Fibroblast of skin of right quadriceps (primary cell): ENCODE results near the gene AHI1.
"Not testable (repeated sequence)": the region's sequence is repeated elsewhere in the genome, so short reads cannot be mapped to it uniquely, and the experiment has no call there.

Experiments used
- DNase-seq: peaks from one replicate; pipeline ENCODE4 v3.0.0-alpha.2; 2013

Gene AHI1

DNA sequence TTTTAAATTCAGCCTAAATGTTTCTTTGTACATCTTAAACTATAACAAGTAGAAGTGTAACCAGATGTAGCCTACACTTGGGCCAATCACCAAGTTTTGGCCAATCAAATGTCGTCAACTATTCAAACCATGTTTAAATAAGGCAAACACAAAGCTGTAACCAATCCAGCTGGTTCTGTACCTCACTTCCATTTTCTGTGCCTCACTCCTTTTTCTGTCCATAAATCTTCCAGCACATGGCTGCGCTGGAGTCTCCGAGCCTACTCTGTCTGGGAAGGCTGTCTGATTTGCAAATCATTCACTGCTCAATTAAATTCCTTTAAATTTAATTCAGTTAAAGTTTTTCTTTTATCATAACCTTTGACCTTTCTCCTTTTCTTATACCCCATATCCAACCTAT is 7.7 kb upstream of the AHI1 start:
- no peak for DNase-seq

DNA sequence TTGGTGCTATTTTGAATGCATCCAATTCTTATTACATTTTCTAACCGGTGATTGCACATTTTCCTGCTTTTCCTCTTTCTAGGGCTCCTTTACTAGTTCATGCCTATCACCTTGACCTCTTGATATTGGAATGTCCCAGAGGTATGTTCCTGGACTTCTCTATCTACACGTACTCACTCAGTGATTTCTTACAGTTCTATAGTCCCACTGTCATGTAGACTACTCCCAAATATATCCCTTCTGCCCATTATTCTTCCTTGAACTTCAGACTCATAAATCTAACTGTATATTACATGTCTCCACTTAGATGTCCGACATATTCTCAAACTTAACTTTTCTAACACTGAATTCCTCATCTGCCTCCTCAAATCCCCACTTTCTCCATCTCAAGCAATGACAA is 7.2 kb upstream of the AHI1 start:
- no peak for DNase-seq

DNA sequence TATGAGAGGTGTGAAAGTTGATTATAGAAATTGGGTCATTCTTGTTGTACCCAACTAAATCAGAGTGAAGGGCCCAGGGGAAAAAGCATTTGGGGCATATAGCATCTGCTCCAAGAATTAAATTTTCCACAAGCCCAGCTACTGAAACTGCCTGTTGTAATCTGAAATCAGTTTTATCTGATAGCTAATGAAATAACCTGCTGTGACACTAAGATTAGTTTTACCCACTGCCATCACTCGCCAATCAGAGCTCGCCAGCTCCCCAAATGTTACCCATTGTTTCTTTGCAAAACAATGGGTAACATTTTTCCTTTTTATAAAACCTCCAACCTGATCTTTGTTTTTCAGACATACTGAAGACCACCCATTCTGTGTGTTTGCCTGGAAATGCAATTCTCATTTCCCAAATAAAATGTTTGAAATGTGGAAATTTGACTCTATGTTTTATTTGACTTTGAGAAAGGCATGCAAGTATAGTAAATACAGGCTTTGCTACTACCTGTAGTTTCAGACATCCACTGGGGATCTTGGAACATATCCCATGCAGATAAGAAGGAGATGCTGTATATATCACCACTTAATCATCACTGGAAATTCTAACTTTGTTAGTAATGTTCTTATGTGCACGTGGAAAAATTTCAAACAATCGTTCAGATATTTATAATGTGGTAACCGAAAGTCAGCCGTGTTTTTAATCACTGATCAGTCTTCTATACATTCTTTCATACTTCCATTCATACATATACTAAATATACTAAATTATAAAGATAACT is 6.3 kb upstream of the AHI1 start:
- no peak for DNase-seq

DNA sequence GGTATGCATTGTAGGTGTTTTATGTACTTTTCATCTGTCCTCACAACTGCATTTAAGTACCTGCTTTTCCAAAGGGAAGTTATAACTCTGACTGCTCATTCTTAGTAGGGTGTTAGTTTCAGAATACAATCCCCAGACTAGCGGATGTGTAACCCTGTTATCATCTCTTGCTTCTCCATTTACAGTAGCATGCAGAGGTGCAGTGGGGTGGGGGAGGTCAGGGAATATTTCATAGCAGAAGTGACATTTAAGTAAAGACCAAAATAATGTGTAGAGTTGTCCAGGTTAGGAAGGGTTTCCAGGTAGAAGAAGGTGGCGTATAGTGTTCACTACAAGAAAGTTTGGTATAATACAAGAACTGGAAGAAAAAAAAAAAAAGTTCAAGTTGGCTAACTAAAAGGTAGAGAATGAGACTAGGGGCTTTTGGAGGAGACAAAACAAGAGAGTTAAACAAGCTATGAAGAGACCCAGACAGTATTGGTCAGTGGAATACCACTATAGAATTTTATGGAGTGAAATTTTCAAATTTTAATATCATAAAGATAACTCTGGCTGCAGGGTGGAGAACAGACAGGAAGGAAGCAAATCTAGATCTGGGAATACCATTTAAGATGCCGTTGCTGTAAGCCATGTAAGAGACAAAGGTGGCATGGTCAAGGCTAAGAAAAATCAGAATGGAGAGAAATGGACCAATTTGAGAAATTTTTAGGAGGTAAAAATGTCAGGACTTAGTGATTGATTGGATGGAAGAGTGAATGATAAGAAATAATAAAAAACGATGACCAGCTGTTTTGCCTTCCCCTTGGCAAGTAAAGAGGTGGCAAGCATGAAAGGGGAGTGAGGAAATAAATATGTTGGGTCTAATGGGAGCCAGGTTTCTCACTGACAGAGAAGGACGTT is 2.2 kb upstream of the AHI1 start:
- DNase-seq = no peak

DNA sequence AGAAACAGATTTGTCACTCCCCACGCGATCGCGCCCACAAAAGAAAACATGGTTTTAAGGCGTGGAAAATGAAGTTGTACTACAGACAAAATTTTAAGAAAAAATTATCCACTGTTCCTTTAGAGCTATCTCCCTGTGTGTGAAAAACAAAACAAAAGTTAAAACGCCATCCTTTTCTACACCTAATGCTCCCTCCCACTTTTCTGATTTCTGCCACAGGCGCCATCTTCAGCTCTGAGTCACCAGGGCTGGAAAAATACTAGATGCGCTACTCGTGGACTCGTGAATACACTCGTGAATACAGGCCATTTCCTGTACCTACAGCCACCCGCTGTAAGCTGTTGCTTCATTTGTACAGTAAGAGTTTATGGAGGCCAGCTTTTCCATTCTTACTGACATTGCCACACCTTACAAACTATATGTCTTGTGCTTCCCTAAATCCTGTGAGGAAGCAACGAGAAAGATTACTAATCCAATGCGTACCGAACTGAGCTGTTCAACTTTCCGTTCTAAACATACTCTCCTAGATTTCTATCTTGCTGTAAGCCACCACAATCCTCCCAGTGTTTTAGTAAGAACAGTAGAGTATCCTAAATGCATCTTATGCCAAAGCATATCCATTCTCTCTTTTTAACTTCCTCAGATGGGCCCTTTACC is 773 bp upstream of the AHI1 start:
- peak; percentile 86 for DNase-seq

DNA sequence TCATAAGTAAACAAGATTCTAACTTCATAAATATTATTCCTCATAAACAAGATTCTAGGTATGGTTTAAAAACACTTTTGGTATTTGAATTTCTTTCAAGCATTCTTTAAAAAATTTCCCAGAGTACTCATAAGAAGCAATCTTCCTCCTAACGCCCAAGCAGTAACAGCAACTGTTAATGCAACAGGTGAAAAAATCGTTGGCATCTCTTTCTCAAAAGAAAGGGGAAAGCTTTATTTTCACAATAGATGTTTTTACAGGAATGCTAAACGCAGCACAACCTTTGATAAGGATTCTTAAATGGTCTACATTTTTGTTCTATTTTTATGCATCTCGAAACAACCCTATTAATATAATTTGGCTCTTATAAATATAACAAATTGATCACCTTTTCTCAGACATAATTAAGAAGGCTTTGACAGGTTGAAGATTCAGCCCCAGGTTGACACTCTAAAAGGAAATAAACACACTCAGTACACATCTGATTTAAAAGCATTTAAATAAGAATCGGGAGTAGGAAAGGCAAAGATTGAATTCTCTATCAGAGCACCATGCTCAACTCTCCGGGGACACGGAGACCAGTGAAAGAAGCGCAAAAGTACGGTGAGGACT is 634 bp downstream of the AHI1 start:
- DNase-seq = no peak

DNA sequence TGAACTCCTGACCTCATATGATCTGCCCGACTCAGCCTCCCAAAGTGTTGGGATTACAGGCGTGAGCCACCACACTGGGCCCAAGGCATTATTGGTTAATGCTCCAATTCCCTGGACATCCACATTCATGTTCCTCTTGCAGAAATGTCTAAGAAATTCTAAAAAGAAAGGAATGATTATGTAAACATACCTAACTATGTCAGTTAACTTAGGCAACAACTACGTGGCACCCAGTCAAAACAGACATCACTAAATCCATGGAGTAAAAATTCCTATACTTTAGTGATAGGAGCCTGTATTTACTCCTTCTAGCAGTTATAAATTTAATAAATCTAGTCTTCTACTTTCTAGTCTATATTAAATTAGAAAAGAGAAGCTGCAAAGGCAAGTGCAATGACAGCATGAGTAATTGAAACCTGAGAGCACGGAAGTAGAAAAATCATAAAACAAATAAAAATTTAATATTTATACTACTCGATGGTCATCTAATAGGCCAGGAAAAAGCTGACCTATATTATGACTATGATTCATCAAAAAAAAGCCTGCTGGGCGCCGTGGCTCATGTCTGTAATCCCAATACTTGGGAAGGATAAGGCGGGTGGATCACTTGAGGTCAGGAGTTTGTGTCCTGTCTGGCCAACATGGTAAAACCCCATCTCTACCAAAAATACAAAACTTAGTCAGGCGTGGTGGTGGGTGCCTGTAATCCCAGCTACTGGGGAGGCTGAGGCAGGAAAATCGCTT is 4.2 kb downstream of the AHI1 start:
- no peak for DNase-seq

DNA sequence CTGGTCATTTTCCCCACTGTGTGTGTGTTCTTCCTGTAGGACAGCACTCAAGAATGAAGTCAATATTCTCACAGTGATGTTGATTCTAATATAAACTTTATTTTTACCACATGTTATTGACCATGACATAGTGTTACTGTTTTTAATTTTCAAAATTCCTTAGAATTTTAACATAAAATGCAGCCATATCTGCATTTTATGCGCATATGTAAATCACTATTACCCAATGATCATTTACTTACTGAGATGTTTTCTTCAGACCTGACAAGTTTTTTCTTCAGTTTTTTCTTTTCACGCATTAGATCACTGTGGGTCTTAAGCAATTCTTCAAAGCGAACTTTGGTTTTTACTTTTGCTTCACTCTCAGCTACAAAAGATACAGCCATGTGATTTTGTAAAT is 7.2 kb downstream of the AHI1 start:
- DNase-seq = no peak

DNA sequence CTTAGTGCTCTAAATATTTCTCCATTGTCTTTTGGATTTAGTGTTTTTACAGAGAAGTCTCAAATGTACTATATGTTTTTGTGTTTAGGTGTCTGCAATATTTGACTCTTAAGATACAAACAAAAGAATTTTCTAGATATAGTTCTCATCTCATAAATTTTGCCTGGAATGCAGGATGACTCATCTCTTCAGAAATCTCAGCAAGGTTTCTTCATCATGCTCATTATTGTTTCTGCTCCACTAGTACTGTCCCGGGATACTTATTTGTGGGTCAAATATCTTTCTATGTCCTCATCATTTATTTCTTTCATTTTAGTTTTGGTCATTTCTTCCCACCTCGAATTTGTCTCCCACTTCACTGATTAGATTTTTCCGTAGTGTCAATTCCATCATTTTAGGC is 9.5 kb downstream of the AHI1 start:
- DNase-seq = peak; percentile 71

DNA sequence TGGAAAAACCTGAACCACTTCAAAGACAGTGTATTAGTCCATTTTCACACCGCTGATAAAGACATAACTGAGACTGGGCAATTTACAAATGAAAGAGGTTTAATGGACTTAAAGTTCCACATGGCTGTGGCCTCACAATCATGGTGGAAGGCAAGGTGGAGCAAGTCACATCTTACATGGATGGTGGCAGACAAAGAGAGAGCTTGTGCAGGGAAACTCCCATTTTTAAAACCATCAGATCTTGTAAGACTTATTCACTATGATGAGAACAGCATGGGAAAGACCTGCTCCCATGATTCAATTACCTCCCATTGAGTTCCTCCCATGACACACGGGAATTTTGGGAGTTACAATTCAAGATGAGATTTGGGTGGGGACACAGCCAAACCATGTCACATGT is 13.6 kb downstream of the AHI1 start:
- DNase-seq = not testable (repeated sequence)

DNA sequence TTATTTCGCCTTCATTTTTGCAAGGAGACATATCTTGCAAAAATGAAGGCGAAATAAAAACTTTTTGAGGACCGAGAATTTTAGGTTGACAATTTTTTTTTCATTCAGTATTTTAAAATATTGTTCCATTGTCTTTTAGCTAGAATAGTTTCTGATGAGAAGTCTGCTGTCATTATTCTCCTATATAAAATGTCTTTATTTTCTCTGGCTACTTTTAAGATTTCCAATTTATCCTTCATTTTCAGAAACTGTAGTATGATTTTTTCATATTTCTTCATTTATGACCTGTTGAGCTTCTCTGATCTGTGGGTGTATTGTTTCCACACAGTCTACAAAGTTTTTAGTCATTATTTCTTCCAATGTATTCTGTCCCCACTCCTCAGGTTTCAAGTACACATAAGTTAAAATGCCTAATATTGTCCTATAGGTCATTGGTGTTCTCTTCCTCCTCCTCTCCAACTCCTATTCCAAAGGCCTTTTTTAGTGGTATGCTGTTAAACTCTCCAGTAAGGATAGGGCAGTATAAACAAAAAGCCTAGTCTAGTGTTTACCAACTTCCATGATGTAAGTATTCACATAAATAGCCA is 15.7 kb downstream of the AHI1 start:
- no peak for DNase-seq

DNA sequence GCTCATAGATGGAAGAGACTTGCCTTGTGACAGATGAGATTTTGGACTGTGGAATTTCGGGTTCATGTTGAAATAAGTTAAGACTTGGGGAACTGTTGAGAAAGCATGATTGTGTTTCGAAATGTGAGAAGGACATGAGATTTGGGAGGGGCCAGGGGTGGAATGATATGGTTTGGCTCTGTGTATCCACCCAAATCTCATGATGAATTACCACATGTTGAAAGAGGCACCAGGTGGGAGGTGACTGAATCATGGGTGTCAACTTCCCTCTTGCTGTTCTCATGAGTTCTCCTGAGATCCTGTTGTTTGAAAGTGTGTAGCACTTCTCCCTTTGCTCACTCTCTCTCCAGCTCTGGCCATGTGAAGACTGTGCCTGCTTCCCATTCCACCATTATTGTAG is 17.9 kb downstream of the AHI1 start:
- no peak for DNase-seq

DNA sequence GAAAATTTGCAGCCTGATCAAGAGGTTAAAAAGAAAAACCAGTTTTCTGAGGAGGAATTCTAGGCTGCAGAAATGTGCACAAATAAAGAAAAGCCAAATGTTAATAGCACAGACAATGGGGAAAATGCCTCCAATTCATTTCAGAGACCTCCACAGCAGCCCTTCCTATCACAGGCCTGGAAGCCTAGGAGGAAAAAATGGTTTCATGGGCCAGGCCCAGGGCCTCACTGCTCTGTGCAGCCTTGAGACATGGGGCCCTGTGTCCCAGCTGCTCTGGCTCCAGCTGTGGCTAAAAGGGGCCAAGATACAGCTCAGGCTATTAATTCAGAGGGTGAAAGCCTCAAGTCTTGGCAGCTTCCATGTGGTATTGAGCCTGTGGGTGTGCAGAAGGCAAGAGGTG is 18.9 kb downstream of the AHI1 start:
- DNase-seq = no peak

DNA sequence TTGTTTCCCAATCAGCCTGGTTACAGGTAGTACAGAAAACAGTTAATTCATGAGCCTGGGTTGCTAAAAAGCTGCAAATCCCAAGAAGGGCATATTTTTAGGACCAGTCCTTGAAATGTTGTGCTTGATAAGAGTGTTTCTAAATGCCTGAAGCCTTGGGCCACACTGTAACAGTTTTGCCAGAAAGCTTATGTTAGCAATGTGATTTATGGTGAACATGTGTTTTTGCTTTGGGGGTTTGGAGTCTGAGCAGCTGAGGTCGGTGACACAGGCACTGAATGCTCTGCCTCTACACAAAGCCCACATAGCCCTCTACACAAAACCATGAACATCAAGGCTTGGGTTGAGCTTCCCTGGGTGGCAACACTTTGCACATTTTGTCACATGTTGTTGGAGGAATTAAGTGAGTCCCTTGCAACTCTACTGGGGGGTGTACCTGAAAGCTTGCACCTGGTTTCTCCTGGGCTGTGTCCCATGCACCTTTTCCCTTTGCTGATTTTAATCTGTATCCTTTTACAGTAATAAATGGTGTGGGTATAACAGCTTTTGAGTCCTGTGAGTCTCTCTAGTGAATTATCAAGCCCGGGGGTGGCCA is 22.2 kb downstream of the AHI1 start:
- DNase-seq = peak; percentile 88

DNA sequence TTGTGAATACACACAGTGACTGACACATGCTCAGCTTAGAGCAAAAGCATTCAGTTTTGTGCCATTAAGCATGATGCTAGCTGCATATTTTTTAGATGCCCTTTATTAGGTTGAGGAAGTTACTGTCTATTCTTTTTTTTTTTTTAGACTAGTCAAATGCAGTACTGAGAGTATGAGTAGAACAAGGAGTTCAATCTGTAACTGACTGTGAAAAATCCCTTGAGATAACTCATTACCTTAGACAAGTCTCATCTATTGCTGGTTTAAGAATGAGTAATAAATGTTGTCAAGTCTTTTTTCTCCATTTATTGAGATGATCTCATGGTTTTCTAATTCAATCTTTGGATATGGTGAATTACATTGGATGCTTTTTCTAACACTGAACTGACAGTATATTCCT is 23.2 kb downstream of the AHI1 start:
- peak; percentile 31 for DNase-seq

DNA sequence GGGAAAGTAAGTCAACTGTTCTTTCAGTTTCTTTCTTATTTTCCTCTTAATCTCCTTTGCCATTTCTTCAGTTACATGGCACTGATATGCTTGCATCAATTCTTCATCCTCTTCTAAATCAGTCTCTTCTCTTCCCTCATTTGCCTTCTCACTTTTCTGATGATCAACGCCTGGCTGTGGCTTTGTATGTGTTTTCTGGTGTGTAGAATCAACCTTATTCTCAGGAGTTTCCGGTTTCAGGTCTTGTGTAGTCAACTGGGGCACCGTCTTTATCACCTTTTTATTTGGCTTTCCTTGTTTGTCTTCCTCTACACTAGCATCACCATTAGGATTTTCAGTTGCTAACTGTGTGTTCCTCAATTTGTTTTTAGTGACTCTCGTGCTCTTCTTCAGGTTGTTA is 31.6 kb downstream of the AHI1 start:
- no peak for DNase-seq

DNA sequence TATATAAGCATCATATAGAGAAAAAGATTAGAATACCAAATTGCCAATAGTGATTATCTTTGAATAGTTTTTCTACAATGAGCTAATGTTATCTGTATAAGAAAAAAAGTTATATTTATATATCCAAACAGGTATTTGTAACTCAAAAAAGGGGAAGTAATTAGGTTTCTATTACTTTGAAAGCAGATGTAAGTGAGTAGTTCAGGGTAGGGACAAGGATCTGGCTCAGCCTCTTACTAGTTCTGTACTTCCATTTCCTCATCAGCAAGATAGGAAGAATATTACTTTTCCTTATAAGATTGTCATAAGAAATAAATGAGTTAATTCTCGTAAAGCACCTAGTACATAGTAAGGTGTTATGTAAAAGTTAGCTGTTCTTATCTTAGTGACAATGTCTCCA is 32.2 kb downstream of the AHI1 start:
- DNase-seq = no peak

DNA sequence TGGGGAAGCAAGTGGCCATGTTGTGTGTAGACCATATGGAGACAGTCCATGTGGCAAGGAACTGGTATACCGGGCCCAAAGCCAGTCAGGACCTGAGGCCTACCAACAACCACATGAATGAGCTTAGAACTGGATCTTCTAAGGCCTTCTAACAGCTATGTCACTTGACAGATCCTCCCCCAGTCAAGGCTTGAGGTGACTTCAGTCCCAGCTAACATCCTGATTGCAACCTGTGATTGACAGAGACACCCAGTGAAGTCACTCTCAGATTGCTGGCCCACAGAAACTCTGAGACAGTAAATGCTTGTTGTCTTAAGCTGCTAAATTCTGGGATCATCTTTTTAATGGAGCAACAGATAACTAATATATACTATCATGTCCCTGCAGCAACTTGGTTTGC is 32.9 kb downstream of the AHI1 start:
- DNase-seq = no peak

DNA sequence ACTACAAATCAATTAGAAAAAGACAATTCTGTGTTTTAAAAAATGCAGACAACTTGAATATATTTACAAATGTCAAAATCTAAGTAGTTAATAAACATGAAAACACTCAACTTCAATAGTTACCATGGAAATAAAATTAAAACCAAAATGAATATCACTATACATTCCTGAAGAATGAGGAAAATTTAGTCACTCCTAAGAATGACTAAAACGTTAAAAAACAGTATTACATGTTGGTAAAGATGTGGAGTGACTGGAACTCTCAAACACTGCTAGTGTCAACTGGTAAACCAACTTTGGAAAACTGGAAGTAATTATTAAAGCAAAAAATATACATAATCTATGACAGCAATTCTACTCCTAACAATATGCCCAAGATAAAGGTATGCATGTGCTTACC is 36.3 kb downstream of the AHI1 start:
- DNase-seq = no peak

DNA sequence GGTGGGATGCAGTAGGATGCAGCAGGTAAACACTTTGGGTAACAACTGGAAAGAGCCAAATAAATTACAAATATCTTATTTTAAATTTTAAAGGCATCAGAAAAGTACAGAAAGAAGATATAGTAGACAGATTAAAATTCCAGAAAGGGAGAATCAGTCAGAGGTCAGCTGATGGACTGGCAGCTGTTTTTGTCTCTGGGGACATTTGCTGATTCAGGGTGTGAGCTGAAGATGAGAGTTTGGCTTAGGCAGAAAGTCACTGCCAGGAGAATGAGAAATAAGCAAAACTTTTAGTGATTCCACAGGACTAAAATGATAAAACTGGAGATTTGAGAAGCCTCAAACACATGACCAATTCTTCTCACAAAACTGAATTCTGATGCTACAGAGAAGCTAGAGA is 39.5 kb downstream of the AHI1 start:
- peak; percentile 39 for DNase-seq

DNA sequence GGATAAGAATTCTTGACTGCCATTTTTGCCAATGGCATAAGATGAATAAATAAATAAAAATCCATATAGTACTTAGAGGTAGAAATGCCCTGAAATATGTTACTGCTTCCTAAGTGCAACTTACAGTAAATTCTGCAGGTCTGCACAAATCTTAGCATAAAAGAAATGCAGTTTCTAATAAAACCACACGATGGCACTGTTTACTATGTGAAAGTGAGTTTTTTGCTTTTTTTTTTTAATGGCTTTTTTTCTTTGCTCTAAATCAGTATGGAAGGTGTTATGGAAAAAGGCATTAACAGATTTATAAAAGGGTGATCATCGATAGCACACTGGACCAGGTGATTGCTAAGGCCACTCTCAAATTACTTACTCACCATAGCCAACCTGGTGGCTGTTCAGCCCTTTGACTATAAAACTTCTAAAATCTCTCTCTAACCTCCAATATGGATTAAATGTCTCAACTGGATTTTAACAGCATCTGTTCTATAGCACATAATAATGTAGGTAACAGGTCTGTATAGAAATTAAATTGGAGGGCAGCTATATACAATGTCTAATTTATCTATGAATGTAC is 45.8 kb downstream of the AHI1 start:
- DNase-seq = peak; percentile 50
